K562 (cell line): ENCODE results near the gene MAD1L1. TPM values are rescaled to one million over a fixed set of nuclear protein-coding genes. Genes with fewer than 3 reads are reported as not detected.

Source experiments
- ADNP ChIP-seq: fragments of 200-800 bp; sonication (Bioruptor generic); IDR thresholded peaks from 2 replicates; pipeline ENCODE4 v1.6.1; 2016; ENCODE audit warnings: missing genetic modification characterization, missing compliant biosample characterization
- CAMTA2 ChIP-seq: fragments of 250-450 bp; sonication (Bioruptor Pico); conservative IDR thresholded peaks from 2 replicates; pipeline ENCODE4 v1.5.1; 2022
- CBFA2T3 ChIP-seq: fragments of 450-650 bp; IDR thresholded peaks from 2 replicates; pipeline ENCODE4 v1.6.1; 2017
- EP300 ChIP-seq: IDR thresholded peaks from 2 replicates; pipeline ENCODE4 v1.6.1; 2012; ENCODE audit warnings: low read length, improper control_type of control experiment
- FOXA1 ChIP-seq: fragments of 450-650 bp; IDR thresholded peaks from 2 replicates; pipeline ENCODE4 v1.6.1; 2016; ENCODE audit warnings: mild to moderate bottlenecking, borderline replicate concordance
- MIER1 ChIP-seq: fragments of 450-650 bp; IDR thresholded peaks from 2 replicates; pipeline ENCODE4 v1.6.1; 2016; ENCODE audit warnings: antibody characterized with exemption, mild to moderate bottlenecking, low read depth
- PML ChIP-seq: IDR thresholded peaks from 2 replicates; pipeline ENCODE4 v1.6.1; 2012; ENCODE audit warnings: low read length, inconsistent platforms
- POLR3G ChIP-seq: IDR thresholded peaks from 2 replicates; pipeline ENCODE4 v1.6.1; 2011; ENCODE audit not compliant: insufficient read length, insufficient replicate concordance; ENCODE audit errors: extremely low read depth
- PURB ChIP-seq: sonication (generic); formaldehyde crosslinking; IDR thresholded peaks from 2 replicates; pipeline ENCODE4 v1.9.0; 2021; ENCODE audit warnings: low read depth, mild to moderate bottlenecking, missing genetic modification reagents
- RBBP5 ChIP-seq: fragments of 200-600 bp; sonication (generic); IDR thresholded peaks from 2 replicates; pipeline ENCODE4 v1.6.1; 2012; ENCODE audit warnings: borderline replicate concordance, mild to moderate bottlenecking, low read length, control low read depth, inconsistent platforms; ENCODE audit not compliant: insufficient read depth, poor library complexity, severe bottlenecking
- SMARCE1 ChIP-seq: fragments of 450-650 bp; IDR thresholded peaks from 2 replicates; pipeline ENCODE4 v1.7.1; 2016; ENCODE audit warnings: mild to moderate bottlenecking
- SRSF7 ChIP-seq: fragments of 200-400 bp; formaldehyde crosslinking; optimal IDR thresholded peaks from 2 replicates; pipeline ENCODE3; 2017; ENCODE audit warnings: mild to moderate bottlenecking, low read depth, low read length
- TAF9B ChIP-seq: fragments of 450-650 bp; IDR thresholded peaks from 2 replicates; pipeline ENCODE4 v1.6.1; 2018; ENCODE audit warnings: mild to moderate bottlenecking; ENCODE audit not compliant: partially characterized antibody
- TAL1 ChIP-seq: fragments of 450-650 bp; IDR thresholded peaks from 2 replicates; pipeline ENCODE4 v1.6.1; 2016; ENCODE audit warnings: mild to moderate bottlenecking
- TBP ChIP-seq: optimal IDR thresholded peaks from 2 replicates; pipeline ENCODE3; 2011; ENCODE audit warnings: low read depth, low read length, improper control_type of control experiment
- ZNF232 ChIP-seq: sonication (generic); formaldehyde crosslinking; IDR thresholded peaks from 2 replicates; pipeline ENCODE4 v1.8.0; 2022; ENCODE audit warnings: mild to moderate bottlenecking, missing genetic modification reagents
- ZNF253 ChIP-seq: fragments of 250-450 bp; sonication (Bioruptor Pico); conservative IDR thresholded peaks from 2 replicates; pipeline ENCODE4 v1.6.1; 2021; ENCODE audit warnings: mild to moderate bottlenecking
- ZNF274 ChIP-seq: IDR thresholded peaks from 2 replicates; pipeline ENCODE4 v1.6.1; 2011; ENCODE audit warnings: low read depth, mild to moderate bottlenecking, low read length, moderate library complexity, borderline replicate concordance
- polyA plus RNA-seq, 8 experiments: library from polyadenylated mRNA; depleted of rRNA in 4 of 8; stranded (reverse) in 5 of 8; unstranded in 3 of 8; fragments of >200 nt; fragmentation: Nextera tagmentation in 2 of 8; fragmentation: Illumina TruSeq in 1 of 8; extraction: Ambion mirVana in 2 of 8; extraction: Trizol in 1 of 8; gene quantifications; 2 replicates each; pipeline versions ENCODE4 v1.2.1 to v1.2.3, GENCODE V29; 2011 to 2014; ENCODE audit warnings: inconsistent platforms in 1 of 8, missing spikeins in 1 of 8
- total RNA-seq, 7 experiments: library from RNA; depleted of rRNA in 6 of 7; stranded (reverse); fragments of >200 nt in 6 of 7; fragmentation: Illumina TruSeq in 2 of 7; extraction: Trizol in 2 of 7; gene quantifications; 2 replicates each; pipeline versions ENCODE4 v1.2.1 to v1.2.3, GENCODE V29; 2011 to 2021; ENCODE audit warnings: low replicate concordance in 1 of 7
- TF ChIP-seq, protein P1 (sequence below): fragments of 250-450 bp; sonication (Bioruptor Pico); IDR thresholded peaks from 2 replicates; pipeline ENCODE4 v1.5.0; 2020; ENCODE audit warnings: mild to moderate bottlenecking, borderline replicate concordance
- TF ChIP-seq, protein P2 (sequence below), 2 experiments: fragments of 450-650 bp; IDR thresholded peaks; 2 replicates each; pipeline ENCODE4 v1.6.1; 2016
- TF ChIP-seq, protein P3 (sequence below): sonication (generic); formaldehyde crosslinking; IDR thresholded peaks from 2 replicates; pipeline ENCODE4 v1.8.0; 2023; ENCODE audit warnings: mild to moderate bottlenecking, missing genetic modification reagents

MAD1L1 gene
- total and polyA plus RNA-seq, 9 of the 15 experiments (the other 6 are each of a cell fraction or from before 2014, with no cell fraction given) = 1.7 to 89.7 (median 18.0) TPM

DNA sequence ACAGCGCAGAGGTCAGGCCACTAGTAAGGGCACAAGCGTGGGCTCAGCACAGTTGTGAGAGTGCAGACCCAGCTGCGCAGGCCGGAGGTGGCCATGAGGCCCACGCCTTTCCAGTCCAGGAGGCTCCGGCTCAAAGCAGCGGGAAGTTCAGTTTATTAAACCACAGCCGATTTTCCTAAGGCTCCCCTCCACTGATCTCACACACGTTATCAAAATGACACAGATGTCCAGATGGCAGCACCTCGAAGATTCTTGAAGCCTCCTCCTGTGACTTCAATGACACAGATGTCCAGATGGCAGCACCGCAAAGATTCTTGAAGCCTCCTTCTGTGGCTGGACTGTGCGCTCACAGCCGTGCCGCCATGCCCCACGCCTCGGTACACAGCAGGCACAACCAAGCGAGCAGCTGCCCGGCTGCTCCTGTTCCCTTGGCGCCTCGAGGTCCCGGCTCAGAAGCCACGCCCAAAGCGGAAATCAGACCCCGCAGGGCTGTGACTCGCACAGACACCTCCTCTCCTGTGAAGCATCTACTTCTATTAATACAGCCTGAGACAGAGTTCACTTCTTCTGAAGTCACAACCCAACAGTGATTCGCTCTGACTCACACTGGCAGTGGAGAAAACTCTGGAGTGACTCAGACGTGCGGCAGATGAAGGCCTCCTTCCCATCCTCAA is 122.7 kb downstream of the MAD1L1 start (continued):
- TF ChIP-seq ZNF253 (CRISPR knock-in tag) (no peak), ZNF232 (CRISPR knock-in tag) (no peak), ADNP (tag) (0 out of 2 replicates have a peak, but pooled peaks have one; percentile 43), EP300 (peak; percentile 76), ZNF274 (peak; percentile 67; the same call in 1 of the 2 replicates), FOXA1 (no peak), PML (peak; percentile 81), PURB (no peak), MIER1 (no peak), RBBP5 (peak; percentile 14), SMARCE1 (peak; percentile 71; the same call in 1 of the 2 replicates), SRSF7 (no peak), TBP (peak; percentile 16), CAMTA2 (CRISPR knock-in tag) (no peak), POLR3G (no peak), CBFA2T3 (peak; percentile 97), TAL1 (peak; percentile 93), TAF9B (no peak)
- TF ChIP-seq, protein P1, sequence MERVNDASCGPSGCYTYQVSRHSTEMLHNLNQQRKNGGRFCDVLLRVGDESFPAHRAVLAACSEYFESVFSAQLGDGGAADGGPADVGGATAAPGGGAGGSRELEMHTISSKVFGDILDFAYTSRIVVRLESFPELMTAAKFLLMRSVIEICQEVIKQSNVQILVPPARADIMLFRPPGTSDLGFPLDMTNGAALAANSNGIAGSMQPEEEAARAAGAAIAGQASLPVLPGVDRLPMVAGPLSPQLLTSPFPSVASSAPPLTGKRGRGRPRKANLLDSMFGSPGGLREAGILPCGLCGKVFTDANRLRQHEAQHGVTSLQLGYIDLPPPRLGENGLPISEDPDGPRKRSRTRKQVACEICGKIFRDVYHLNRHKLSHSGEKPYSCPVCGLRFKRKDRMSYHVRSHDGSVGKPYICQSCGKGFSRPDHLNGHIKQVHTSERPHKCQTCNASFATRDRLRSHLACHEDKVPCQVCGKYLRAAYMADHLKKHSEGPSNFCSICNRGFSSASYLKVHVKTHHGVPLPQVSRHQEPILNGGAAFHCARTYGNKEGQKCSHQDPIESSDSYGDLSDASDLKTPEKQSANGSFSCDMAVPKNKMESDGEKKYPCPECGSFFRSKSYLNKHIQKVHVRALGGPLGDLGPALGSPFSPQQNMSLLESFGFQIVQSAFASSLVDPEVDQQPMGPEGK (CRISPR knock-in tag) = no peak
- TF ChIP-seq, protein P2, sequence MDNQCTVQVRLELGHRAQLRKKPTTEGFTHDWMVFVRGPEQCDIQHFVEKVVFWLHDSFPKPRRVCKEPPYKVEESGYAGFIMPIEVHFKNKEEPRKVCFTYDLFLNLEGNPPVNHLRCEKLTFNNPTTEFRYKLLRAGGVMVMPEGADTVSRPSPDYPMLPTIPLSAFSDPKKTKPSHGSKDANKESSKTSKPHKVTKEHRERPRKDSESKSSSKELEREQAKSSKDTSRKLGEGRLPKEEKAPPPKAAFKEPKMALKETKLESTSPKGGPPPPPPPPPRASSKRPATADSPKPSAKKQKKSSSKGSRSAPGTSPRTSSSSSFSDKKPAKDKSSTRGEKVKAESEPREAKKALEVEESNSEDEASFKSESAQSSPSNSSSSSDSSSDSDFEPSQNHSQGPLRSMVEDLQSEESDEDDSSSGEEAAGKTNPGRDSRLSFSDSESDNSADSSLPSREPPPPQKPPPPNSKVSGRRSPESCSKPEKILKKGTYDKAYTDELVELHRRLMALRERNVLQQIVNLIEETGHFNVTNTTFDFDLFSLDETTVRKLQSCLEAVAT (IDR thresholded peaks at IDR 0.05) = no peak
- TF ChIP-seq, protein P3, sequence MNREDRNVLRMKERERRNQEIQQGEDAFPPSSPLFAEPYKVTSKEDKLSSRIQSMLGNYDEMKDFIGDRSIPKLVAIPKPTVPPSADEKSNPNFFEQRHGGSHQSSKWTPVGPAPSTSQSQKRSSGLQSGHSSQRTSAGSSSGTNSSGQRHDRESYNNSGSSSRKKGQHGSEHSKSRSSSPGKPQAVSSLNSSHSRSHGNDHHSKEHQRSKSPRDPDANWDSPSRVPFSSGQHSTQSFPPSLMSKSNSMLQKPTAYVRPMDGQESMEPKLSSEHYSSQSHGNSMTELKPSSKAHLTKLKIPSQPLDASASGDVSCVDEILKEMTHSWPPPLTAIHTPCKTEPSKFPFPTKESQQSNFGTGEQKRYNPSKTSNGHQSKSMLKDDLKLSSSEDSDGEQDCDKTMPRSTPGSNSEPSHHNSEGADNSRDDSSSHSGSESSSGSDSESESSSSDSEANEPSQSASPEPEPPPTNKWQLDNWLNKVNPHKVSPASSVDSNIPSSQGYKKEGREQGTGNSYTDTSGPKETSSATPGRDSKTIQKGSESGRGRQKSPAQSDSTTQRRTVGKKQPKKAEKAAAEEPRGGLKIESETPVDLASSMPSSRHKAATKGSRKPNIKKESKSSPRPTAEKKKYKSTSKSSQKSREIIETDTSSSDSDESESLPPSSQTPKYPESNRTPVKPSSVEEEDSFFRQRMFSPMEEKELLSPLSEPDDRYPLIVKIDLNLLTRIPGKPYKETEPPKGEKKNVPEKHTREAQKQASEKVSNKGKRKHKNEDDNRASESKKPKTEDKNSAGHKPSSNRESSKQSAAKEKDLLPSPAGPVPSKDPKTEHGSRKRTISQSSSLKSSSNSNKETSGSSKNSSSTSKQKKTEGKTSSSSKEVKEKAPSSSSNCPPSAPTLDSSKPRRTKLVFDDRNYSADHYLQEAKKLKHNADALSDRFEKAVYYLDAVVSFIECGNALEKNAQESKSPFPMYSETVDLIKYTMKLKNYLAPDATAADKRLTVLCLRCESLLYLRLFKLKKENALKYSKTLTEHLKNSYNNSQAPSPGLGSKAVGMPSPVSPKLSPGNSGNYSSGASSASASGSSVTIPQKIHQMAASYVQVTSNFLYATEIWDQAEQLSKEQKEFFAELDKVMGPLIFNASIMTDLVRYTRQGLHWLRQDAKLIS (CRISPR knock-in tag) = no peak
